H9 (cell line): Measurements from ENCODE around the gene PRKCB. TPM values are rescaled to one million over a fixed set of nuclear protein-coding genes. Genes with fewer than 3 reads are reported as not detected.

Source experiments
- DNase-seq: peaks from one replicate; pipeline ENCODE4 v3.0.0-alpha.2; 2017
- H2AFZ ChIP-seq: one replicate; pipeline ENCODE4 v1.6.1; 2013; ENCODE audit warnings: mild to moderate bottlenecking, low read length, control low read depth, moderate library complexity
- H2AK5ac ChIP-seq: 2 replicates; pipeline ENCODE4 v1.6.1; 2013; ENCODE audit warnings: low read length, control low read depth, mixed read lengths; ENCODE audit not compliant: insufficient read length
- H2BK120ac ChIP-seq: one replicate; pipeline ENCODE4 v1.6.1; 2013; ENCODE audit warnings: low read depth, mild to moderate bottlenecking, low read length, control low read depth, inconsistent platforms; ENCODE audit not compliant: poor library complexity, severe bottlenecking
- H2BK12ac ChIP-seq: 2 replicates; pipeline ENCODE4 v1.6.1; 2013; ENCODE audit warnings: low read length, control low read depth, mixed read lengths, low read depth; ENCODE audit not compliant: insufficient read length
- H2BK15ac ChIP-seq: 2 replicates; pipeline ENCODE4 v1.6.1; 2013; ENCODE audit warnings: low read depth, low read length, control low read depth
- H2BK20ac ChIP-seq: one replicate; pipeline ENCODE4 v1.6.1; 2013; ENCODE audit warnings: low read depth, mild to moderate bottlenecking, low read length, control low read depth, inconsistent platforms; ENCODE audit not compliant: poor library complexity, severe bottlenecking
- H2BK5ac ChIP-seq: 2 replicates; pipeline ENCODE4 v1.6.1; 2013; ENCODE audit warnings: low read length, control low read depth, mixed read lengths; ENCODE audit not compliant: insufficient read length
- H3K14ac ChIP-seq: 2 replicates; pipeline ENCODE4 v1.6.1; 2013; ENCODE audit warnings: low read length, control low read depth; ENCODE audit not compliant: insufficient read depth
- H3K18ac ChIP-seq: 2 replicates; pipeline ENCODE4 v1.6.1; 2013; ENCODE audit warnings: low read depth, mild to moderate bottlenecking, mixed read lengths, low read length, control low read depth; ENCODE audit not compliant: insufficient read length
- H3K23ac ChIP-seq: 2 replicates; pipeline ENCODE4 v1.6.1; 2013; ENCODE audit warnings: low read length, control low read depth, mixed read lengths, low read depth; ENCODE audit not compliant: insufficient read length
- H3K23me2 ChIP-seq: 2 replicates; pipeline ENCODE4 v1.6.1; 2013; ENCODE audit warnings: low read depth, mild to moderate bottlenecking, mixed read lengths, low read length, control low read depth; ENCODE audit not compliant: insufficient read length, poor library complexity, severe bottlenecking
- H3K27ac ChIP-seq: 2 replicates; pipeline ENCODE4 v1.5.1; 2013; ENCODE audit warnings: low read length, control low read depth, mixed read lengths, low read depth; ENCODE audit not compliant: insufficient read length
- H3K27me3 ChIP-seq: 2 replicates; pipeline ENCODE4 v1.6.1; 2013; ENCODE audit warnings: low read length, control low read depth, inconsistent platforms; ENCODE audit not compliant: insufficient read depth
- H3K4ac ChIP-seq: 2 replicates; pipeline ENCODE4 v1.6.1; 2013; ENCODE audit warnings: low read depth, mild to moderate bottlenecking, control low read depth, inconsistent platforms, low read length, moderate library complexity
- H3K4me1 ChIP-seq: 2 replicates; pipeline ENCODE4 v1.6.1; 2013; ENCODE audit warnings: low read length, control low read depth, inconsistent platforms; ENCODE audit not compliant: insufficient read depth
- H3K4me2 ChIP-seq: 2 replicates; pipeline ENCODE4 v1.6.1; 2013; ENCODE audit warnings: low read length, control low read depth, mixed read lengths; ENCODE audit not compliant: insufficient read length, insufficient read depth
- H3K56ac ChIP-seq: 2 replicates; pipeline ENCODE4 v1.6.1; 2013; ENCODE audit warnings: low read depth, mild to moderate bottlenecking, mixed read lengths, low read length, control low read depth; ENCODE audit not compliant: insufficient read length
- H3K79me1 ChIP-seq: 2 replicates; pipeline ENCODE4 v1.6.1; 2013; ENCODE audit warnings: low read depth, mild to moderate bottlenecking, moderate library complexity, low read length, control low read depth, inconsistent platforms; ENCODE audit not compliant: insufficient read depth, poor library complexity, severe bottlenecking
- H3K79me2 ChIP-seq: 2 replicates; pipeline ENCODE4 v1.6.1; 2013; ENCODE audit warnings: low read length, control low read depth, inconsistent platforms; ENCODE audit not compliant: insufficient read depth
- H3K9ac ChIP-seq: 2 replicates; pipeline ENCODE4 v1.6.1; 2013; ENCODE audit warnings: low read length, control low read depth, mixed read lengths; ENCODE audit not compliant: insufficient read length; ENCODE audit errors: extremely low read depth
- H3K9me3 ChIP-seq: one replicate; pipeline ENCODE4 v1.6.1; 2013; ENCODE audit warnings: low read depth, low read length, inconsistent platforms; ENCODE audit not compliant: control insufficient read depth
- H3T11ph ChIP-seq: one replicate; pipeline ENCODE4 v1.6.1; 2013; ENCODE audit warnings: mild to moderate bottlenecking, low read length, control low read depth, inconsistent platforms
- H4K20me1 ChIP-seq: one replicate; pipeline ENCODE4 v1.6.1; 2013; ENCODE audit not compliant: control insufficient read depth, insufficient read length, insufficient read depth
- H4K5ac ChIP-seq: 2 replicates; pipeline ENCODE4 v1.6.1; 2013; ENCODE audit warnings: low read depth, mild to moderate bottlenecking, mixed read lengths, low read length, control low read depth; ENCODE audit not compliant: insufficient read length
- H4K8ac ChIP-seq: replicated peaks from 2 replicates; pipeline ENCODE4 v1.6.1; 2013; ENCODE audit warnings: low read length, control low read depth, mixed read lengths, low read depth; ENCODE audit not compliant: insufficient read length
- H4K91ac ChIP-seq: 2 replicates; pipeline ENCODE4 v1.6.1; 2013; ENCODE audit warnings: low read depth, mild to moderate bottlenecking, moderate library complexity, mixed read lengths, low read length, control low read depth; ENCODE audit not compliant: insufficient read length
- H3K27ac Mint-ChIP-seq, 3 experiments: 2 replicates in 2 of 3; 3 replicates in 1 of 3; pipeline ENCODE4 v1.8.0; 2020 to 2021; ENCODE audit warnings: mixed read lengths in 3 of 3, mild to moderate bottlenecking in 1 of 3, moderate library complexity in 1 of 3
- H3K27me3 Mint-ChIP-seq: 2 replicates; pipeline ENCODE4 v1.8.0; 2021; ENCODE audit warnings: low read depth, mild to moderate bottlenecking, moderate library complexity, mixed read lengths
- H3K36me3 Mint-ChIP-seq, 3 experiments: 2 replicates in 2 of 3; 3 replicates in 1 of 3; pipeline ENCODE4 v1.8.0; 2020 to 2021; ENCODE audit warnings: low read depth in 3 of 3, mixed read lengths in 3 of 3; ENCODE audit not compliant: insufficient read depth in 1 of 3
- H3K4me1 Mint-ChIP-seq, 2 experiments: 2 replicates each; pipeline ENCODE4 v1.8.0; 2020; ENCODE audit warnings: mixed read lengths in 2 of 2
- H3K4me3 Mint-ChIP-seq, 2 experiments: 2 replicates in 1 of 2; 3 replicates in 1 of 2; pipeline ENCODE4 v1.8.0; 2020 to 2021; ENCODE audit warnings: mild to moderate bottlenecking in 2 of 2, mixed read lengths in 2 of 2, moderate library complexity in 1 of 2
- H3K9me3 Mint-ChIP-seq, 2 experiments: 2 replicates in 1 of 2; 3 replicates in 1 of 2; pipeline ENCODE4 v1.8.0; 2020; ENCODE audit warnings: mild to moderate bottlenecking in 2 of 2, mixed read lengths in 2 of 2, moderate library complexity in 1 of 2
- WGBS: extraction: QIAGEN DNeasy Blood & Tissue Kit; methylation state at CpG from one replicate; pipeline ENCODE4 v1.1.7; 2013; ENCODE audit warnings: missing lambda C conversion rate, low lambda C conversion rate, mixed read lengths; ENCODE audit not compliant: insufficient read length; ENCODE audit errors: extremely low coverage; 5-methylcytosine and 5-hydroxymethylcytosine counted together
- total RNA-seq: library from RNA; stranded (reverse); gene quantifications from 2 replicates; pipeline ENCODE4 v1.2.1, GENCODE V29; 2021
- TF ChIP-seq, protein P1 (sequence below): fragments of 200-600 bp; sonication (generic); conservative IDR thresholded peaks from 3 replicates; pipeline ENCODE4 v1.8.0; 2021; ENCODE audit warnings: antibody characterized with exemption, mild to moderate bottlenecking

The PRKCB gene
- total RNA-seq, 1 experiment from 2014 or later = 7.0 TPM

DNA sequence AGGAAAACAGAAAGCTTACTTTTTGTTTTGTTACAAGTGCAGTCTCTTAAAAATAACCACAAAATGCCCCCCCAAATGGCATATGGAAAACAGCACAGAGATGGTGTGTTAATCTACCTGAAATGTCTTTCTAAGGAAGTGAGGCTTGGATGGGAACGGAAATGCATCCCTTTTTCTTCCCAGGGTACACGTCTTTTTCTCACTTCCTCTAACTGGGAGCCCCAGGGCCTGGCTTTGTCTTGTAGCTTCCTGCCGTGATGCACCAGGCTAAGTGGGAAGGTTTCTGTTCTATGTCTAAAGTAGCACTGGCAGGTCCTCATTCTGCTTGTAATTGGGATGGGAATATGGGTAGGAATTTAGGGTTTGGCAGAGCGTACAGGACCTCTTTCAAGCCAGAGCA, 367.9 kb downstream of the PRKCB start:
- no peaks in the 10 kb centered on the region for H3K27me3 Mint-ChIP-seq
- Histone ChIP-seq H3K4me2 (no peak overlapping the region), H3K18ac (no peak overlapping the region), H2BK20ac (no peak overlapping the region), H3K4ac (no peak overlapping the region), H3K23me2 (no peaks in the 10 kb centered on the region), H3K27me3 (no peaks in the 10 kb centered on the region), H3K9ac (no peak overlapping the region), H3K27ac (no peak overlapping the region), H4K8ac (no peak overlapping the region), H3K79me2 (no peaks in the 10 kb centered on the region), H2BK120ac (no peak overlapping the region), H3K14ac (no peak overlapping the region), H3K56ac (no peak overlapping the region), H3T11ph (no peak overlapping the region), H3K4me1 (peaks cover 3% of the 10 kb centered on the region; the same call in 1 of the 2 replicates), H3K23ac (no peak overlapping the region), H2BK12ac (no peak overlapping the region), H4K91ac (no peak overlapping the region), H2BK5ac (no peak overlapping the region), H3K9me3 (no peaks in the 10 kb centered on the region), H2BK15ac (no peak overlapping the region), H3K79me1 (no peaks in the 10 kb centered on the region), H2AFZ (no peak overlapping the region), H2AK5ac (no peak overlapping the region), H4K5ac (no peak overlapping the region), H4K20me1 (no peaks in the 10 kb centered on the region)
- H3K36me3 Mint-ChIP-seq = peaks cover 0 to 16% (median 3%) of the 10 kb centered on the region in 3 experiments; a peak in 3 of 7 replicates
- no peak overlapping the region for H3K27ac Mint-ChIP-seq
- H3K4me3 Mint-ChIP-seq = no peak overlapping the region
- DNase-seq = no peak
- peaks cover 32 to 36% of the 10 kb centered on the region in 2 experiments for H3K4me1 Mint-ChIP-seq
- peaks cover 2 to 5% of the 10 kb centered on the region in 2 experiments; a peak in 4 of 5 replicates for H3K9me3 Mint-ChIP-seq
- WGBS = no CpG with 5 or more reads among the region's 4 CpGs
- TF ChIP-seq, protein P1, sequence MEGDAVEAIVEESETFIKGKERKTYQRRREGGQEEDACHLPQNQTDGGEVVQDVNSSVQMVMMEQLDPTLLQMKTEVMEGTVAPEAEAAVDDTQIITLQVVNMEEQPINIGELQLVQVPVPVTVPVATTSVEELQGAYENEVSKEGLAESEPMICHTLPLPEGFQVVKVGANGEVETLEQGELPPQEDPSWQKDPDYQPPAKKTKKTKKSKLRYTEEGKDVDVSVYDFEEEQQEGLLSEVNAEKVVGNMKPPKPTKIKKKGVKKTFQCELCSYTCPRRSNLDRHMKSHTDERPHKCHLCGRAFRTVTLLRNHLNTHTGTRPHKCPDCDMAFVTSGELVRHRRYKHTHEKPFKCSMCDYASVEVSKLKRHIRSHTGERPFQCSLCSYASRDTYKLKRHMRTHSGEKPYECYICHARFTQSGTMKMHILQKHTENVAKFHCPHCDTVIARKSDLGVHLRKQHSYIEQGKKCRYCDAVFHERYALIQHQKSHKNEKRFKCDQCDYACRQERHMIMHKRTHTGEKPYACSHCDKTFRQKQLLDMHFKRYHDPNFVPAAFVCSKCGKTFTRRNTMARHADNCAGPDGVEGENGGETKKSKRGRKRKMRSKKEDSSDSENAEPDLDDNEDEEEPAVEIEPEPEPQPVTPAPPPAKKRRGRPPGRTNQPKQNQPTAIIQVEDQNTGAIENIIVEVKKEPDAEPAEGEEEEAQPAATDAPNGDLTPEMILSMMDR = no peak
